Neural progenitor cell (in vitro differentiated cells): Measurements from ENCODE around the gene ODC1.

Experiments used
- CTCF ChIP-seq: fragments of 200-600 bp; sonication (generic); IDR thresholded peaks from 2 replicates; pipeline ENCODE4 v1.5.1; 2017; ENCODE audit warnings: antibody characterized with exemption, mild to moderate bottlenecking
- EZH2 ChIP-seq: fragments of 200-600 bp; sonication (generic); IDR thresholded peaks from 2 replicates; pipeline ENCODE4 v1.6.1; 2017; ENCODE audit warnings: antibody characterized with exemption, mild to moderate bottlenecking, moderate library complexity

GRCh38 chr2:10482913-10483312, 34.8 kb upstream of the ODC1 start:
- TF ChIP-seq CTCF, result no peak
- no peak for TF ChIP-seq EZH2
